Stimulated activated CD4-positive, alpha-beta T cell treated with anti-CD3 and anti-CD28 coated beads, Interleukin-12 subunit alpha, Interleukin-12 subunit beta, amount 100 ng/mL, for 4 hours (primary cell): ENCODE data around the gene IL1RN.

Experiments
- DNase-seq: peaks from one replicate; pipeline ENCODE4 v3.0.0-alpha.2; 2020

The IL1RN gene

DNA sequence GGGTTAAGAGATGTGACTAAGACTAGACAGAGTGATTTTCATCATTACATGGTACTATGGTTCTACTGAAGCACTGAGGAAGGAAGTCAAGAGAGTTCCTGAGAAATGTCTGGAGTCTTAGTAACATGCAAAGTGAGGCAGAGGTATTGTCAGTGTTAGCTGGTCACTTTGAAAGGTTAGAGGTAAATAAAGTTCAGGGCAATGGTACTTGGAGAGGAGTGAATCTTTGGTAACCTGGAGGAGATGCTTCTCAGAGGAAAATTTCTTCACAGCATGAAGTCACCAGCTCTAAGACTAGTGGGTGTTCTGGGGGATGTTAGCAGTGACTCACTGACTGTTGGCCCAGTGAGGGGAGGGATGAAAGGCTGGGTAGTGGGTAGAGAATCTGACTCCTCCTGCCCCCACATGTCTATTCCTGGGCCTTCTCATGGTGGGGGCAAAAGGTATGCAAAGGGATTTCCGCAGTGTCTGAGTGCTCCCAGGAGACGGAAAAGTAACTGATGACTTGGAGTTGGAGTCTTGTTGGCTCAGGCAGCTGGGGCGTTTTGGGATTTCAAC lies 23.3 kb upstream of the IL1RN start:
- DNase-seq: no peak

DNA sequence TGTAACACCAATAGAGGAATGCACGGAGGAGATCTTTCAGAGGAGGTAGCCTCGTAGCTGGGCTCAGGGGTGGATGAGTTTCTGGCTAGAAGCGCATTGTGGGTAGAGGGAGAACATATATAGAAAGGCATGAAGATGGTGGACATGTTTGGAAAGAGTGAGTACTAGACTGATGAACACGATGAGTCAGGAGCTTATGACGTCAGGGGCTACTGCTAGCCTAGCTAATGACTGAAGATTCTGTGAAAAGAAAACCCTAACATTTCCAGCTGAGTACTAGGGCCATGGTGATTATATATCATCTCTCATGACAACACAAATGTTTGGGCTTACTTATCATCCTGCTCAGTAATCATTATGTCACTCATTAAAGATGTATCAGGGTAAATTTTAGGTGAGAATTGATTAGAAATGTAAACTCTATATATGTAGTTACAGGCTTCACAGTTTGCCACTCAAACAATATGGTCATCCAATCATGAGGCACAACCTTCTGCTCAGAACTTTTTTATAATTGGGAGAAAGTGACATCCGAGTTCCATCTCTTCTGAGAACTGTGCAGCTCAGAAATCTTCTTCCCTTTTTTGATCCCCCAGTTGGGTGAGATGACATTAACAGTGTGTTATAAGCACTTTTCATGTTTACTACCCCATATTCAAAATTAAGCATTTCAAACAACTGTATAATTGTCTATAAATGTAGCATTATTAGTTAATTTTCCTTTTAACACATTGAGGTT lies 22.2 kb upstream of the IL1RN start:
- DNase-seq: no peak

DNA sequence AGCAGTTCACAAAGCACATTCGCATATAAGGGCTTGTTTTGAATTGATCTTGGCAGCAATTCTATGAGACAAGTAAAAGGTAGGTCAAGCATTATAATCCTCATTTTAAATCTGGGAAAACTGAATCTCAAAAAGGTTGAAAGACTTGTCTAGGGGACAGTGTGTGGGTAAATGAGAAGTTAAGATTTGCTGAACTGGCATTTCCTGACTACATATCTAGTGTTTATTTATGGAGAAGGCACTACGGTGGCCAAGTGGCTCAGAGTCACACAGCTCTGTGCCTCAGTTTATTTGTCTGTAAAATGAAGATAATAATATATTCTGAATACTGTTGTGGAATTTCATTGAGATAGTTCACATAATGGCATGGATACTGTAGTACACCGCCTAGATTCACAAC lies 16.3 kb upstream of the IL1RN start:
- DNase-seq: no peak

GRCh38 chr2:113111823-113112287 lies 15.5 kb upstream of the IL1RN start:
- no peak for DNase-seq

GRCh38 chr2:113112441-113112840 lies 15.0 kb upstream of the IL1RN start:
- no peak for DNase-seq

DNA sequence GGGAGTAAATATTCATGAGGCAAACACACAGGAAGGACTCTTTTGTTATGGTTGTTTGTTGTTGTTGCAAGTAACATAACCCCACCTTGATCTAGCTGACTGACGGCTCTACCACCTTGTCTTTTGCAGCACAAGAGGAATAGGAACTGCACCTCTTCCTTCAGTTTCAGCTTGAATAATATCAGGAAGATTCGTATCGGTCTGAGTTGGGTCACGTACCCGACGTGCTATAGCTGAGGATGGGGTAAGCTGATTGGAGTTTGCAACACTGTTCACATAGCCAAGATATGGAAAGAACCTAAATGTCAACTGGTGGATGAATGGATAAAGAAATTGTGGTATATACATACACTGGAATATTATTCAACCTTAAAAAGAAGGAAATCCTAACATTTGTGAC lies 14.5 kb upstream of the IL1RN start:
- no peak for DNase-seq

- no peak for DNase-seq
Observed at GRCh38 chr2:113113807-113114206, 13.6 kb upstream of the IL1RN start.

GRCh38 chr2:113114224-113114945 lies 13.0 kb upstream of the IL1RN start:
- DNase-seq: no peak

DNA sequence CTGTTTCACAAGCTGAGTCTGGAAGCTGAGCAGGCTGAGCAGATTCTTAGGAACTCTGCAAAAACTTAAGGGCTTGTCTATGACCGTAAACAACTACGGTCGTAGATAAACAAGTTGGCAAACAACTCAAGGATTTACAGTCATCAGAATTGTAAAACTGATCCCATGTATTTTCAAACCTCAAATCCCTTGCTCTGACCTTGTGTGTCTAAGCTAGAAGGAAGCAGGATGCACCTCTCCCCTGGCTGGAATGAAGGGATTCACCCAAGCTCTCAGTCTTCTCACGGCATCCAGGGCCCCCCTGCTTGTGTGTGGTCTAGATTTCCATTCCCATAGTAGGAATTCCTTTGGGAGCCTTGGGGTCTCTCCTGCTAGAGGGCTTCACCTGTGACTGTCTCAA lies 12.4 kb upstream of the IL1RN start:
- no peak for DNase-seq

GRCh38 chr2:113116100-113116958 lies 11.1 kb upstream of the IL1RN start:
- no peak for DNase-seq

GRCh38 chr2:113117541-113118262 lies 9.7 kb upstream of the IL1RN start:
- no peak for DNase-seq

- DNase-seq: no peak
Observed at GRCh38 chr2:113118263-113118657, 9.1 kb upstream of the IL1RN start.

DNA sequence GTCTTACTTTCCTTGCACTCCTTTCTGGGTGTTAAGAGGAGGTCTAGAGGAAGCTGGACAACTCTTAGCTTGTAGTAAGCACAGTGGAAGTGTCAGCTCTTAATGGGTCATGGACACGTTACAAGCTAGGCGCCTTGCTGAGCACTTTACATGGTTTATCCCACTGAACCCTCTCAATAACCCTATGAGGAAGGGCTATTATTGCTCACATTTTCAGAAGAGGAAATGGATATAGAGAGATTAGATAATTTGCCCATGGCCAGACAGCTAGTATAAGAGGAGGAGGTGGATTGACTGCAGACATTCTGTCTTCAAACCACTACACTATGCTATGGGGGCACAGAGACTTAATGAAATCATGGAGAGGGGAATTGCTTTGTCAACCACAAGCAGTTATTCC lies 8.3 kb upstream of the IL1RN start:
- DNase-seq: no peak

- no peak for DNase-seq
Observed at GRCh38 chr2:113120861-113121260, 6.5 kb upstream of the IL1RN start.

DNA sequence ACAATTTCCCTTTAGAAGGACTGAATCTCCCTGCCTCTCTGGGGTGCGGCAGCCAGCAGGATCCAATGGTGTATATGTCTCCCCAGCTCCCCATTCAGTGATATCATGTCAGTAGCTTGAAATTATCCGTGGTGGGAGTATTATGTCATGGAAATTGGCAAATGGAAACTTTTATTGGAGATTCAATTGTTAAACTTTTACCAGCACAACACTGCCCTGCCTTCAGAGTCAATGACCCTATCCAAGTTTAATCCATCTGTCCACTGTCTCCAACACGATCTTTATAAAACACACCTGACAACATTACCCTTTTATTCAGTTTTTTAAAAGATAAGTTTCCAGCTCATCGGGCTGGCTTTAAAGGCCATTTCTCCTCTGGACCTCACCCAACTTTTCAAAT lies 5.0 kb upstream of the IL1RN start:
- DNase-seq: no peak

DNA sequence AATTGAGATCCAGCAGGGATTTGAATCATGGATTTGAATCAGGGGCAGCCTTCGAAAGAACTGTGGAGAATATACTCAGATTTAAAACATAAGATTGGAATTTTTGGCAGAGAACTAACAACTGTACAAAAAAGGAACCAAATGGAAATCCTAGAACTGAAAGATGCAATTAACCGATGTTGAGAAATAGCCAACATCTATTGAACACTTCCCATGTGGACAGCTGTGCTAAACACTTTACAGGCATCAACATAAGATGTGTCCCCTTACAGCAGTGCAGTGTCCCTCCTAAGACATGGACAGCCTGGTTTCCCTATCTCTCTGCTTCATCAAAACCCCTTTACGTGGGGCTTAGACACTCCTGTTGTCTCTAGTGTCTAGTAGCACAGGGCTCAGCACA lies 3.7 kb upstream of the IL1RN start:
- DNase-seq: no peak

DNA sequence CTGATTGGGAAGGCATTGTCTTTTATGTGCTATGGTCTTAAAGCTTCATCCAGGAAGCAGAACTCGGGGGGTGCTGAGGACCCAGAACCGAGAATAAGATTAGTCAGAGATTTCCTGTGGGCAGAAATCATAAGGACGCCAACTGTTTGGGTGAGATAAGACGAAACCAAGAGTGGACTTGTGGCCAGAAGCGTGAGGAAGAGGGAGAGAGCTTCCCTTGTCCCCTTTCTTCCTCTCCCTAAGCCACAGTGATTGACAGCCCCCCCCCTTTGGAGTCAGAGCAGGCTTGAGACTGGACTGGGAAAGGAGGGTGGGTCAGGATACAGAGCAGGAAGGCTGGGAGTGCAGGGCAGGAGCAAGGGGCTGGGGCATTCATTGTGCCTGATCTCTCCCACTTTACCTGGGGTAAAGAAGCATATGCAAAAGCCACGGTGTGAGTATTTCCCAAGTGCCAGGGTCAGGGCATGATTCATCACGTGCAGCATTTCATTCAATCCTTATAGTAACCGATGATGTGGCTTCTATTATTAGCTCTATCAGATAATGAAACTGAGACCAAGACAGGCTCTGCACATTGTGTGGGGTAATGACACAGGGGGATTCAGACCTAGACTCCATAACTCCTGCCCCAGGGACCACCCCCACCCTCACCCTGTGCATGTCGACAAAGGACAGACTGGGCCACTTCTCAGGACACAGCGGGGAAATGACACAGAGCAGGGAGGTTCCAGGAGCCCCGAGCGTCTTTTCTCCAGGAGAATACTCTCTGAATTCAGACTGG lies 3.0 kb upstream of the IL1RN start:
- DNase-seq: no peak

DNA sequence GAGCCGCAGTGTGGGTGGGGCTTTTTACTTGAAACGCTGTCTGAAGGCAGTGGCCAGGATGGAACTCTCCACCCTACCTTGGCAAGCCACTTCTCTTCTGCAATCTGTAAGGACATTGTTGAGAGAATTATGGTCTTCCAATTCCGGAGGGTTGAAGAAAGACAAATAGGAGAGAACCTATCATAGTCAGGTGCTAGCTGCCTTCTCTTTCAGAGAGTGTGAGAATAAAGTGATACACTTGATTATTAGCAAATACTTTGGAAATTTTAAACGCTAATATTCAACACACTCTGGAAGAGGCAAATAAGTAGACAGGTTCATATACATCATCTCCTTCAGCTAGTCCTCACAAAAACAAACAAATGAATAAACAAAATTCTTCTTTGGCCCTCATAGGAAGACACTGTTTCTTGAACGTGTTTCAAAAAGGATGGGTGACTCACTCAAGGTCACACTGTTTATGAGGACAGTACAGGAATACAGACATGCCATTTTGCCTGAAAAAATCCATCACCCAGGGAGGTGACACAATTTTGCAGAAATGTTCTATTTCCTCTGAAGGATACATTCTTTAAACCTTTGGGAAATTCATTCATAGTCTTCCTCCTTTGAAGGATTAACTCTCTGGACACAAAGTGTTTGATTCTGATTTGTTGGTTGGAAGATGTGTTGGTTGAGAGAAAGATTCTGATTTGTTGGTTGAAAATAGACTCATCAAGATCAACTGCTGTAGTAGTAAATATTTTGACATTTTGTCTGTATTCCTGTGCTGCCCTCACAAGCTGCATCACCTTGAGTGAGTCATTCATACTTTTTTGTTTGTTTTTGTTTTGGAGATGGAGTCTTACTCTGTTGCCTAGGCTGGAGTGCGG lies 2.2 kb upstream of the IL1RN start:
- DNase-seq: no peak

DNA sequence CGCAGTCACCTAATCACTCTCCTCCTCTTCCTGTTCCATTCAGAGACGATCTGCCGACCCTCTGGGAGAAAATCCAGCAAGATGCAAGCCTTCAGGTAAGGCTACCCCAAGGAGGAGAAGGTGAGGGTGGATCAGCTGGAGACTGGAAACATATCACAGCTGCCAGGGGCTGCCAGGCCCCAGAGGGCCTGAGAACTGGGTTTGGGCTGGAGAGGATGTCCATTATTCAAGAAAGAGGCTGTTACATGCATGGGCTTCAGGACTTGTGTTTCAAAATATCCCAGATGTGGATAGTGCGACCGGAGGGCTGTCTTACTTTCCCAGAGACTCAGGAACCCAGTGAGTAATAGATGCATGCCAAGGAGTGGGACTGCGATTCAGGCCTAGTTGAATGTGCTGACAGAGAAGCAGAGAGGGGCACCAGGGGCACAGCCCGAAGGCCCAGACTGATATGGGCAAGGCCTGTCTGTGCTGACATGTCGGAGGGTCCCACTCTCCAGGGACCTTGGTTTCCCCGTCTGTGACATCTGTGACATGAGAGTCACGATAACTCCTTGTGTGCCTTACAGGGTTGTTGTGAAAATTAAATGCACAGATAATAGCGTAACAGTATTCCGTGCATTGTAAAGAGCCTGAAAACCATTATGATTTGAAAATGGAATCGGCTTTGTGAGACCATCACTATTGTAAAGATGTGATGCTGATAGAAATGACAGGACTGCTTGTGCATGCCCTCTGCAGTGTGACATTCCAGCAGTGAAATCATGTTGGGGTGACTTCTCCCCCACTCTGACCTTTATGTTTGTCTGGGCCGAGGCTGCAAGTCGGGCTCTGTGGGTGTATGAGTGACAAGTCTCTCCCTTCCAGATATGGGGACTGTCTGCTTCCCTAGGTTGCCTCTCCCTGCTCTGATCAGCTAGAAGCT lies 510 bp downstream of the IL1RN start:
- no peak for DNase-seq
